Esophagus squamous epithelium (tissue), 5 donors: ENCODE measurements around the gene POLR2C. TPM values are rescaled to one million over a fixed set of nuclear protein-coding genes. Genes with fewer than 3 reads are reported as not detected.
A peak's percentile ranks its signal among the peaks of the same experiment; 100 is the strongest.

Experiments
- DNase-seq: peaks from one replicate; lab custom pipeline; 2025; lab: John Stamatoyannopoulos, UW
- H3K27ac ChIP-seq, 4 donors: fragments of 200-600 bp; sonication (generic); one replicate each; pipeline ENCODE4 v1.5.1; 2016 to 2019; ENCODE audit warnings: mild to moderate bottlenecking in 1 of 4
- H3K27me3 ChIP-seq, 4 donors: fragments of 200-600 bp; sonication (generic); 1 replicate in 3 of 4; 2 replicates in 1 of 4; pipeline versions ENCODE4 v1.5.1 to v1.6.0; 2017 to 2021; ENCODE audit warnings: antibody characterized with exemption in 1 of 4
- H3K36me3 ChIP-seq, 3 donors: fragments of 200-600 bp; sonication (generic); one replicate each; pipeline ENCODE4 v1.5.1; 2016 to 2019
- H3K4me1 ChIP-seq, 3 donors: fragments of 200-600 bp; sonication (generic); one replicate each; pipeline ENCODE4 v1.5.1; 2017 to 2019
- H3K4me3 ChIP-seq, 4 donors: fragments of 200-600 bp; sonication (generic); 1 replicate in 3 of 4; 2 replicates in 1 of 4; pipeline ENCODE4 v1.5.1; 2016 to 2019; ENCODE audit warnings: mild to moderate bottlenecking in 2 of 4, moderate library complexity in 1 of 4
- H3K9me3 ChIP-seq, 3 donors: fragments of 200-600 bp; sonication (generic); one replicate each; pipeline ENCODE4 v1.5.1; 2016 to 2019
- CTCF ChIP-seq, 6 experiments: fragments of 450-650 bp in 4 of 6; fragments of 200-600 bp in 2 of 6; sonication (generic) in 2 of 6; IDR thresholded peaks; one replicate each; pipeline ENCODE4 v1.5.1; 2016 to 2019; ENCODE audit warnings: antibody characterized with exemption in 6 of 6, mild to moderate bottlenecking in 4 of 6, moderate library complexity in 4 of 6
- POLR2A ChIP-seq, 4 donors: fragments of 450-650 bp; IDR thresholded peaks; one replicate each; pipeline ENCODE4 v1.6.1; 2017; ENCODE audit warnings: antibody characterized with exemption in 4 of 4, mild to moderate bottlenecking in 4 of 4, moderate library complexity in 3 of 4
- WGBS, 2 donors: methylation state at CpG; one replicate each; pipeline ENCODE4 v1.1.5; 2018; 5-methylcytosine and 5-hydroxymethylcytosine counted together
- intact Hi-C: fragments of 100-400 bp; cut with DNase I; formaldehyde crosslinking; loops from one replicate; pipeline ENCODE4 v1.15.0; 2022
- total RNA-seq, 4 donors: library from RNA; depleted of rRNA; stranded (reverse); fragments of >200 nt; gene quantifications; one replicate each; pipeline ENCODE4 v1.1.0, GENCODE V29; 2016
- donor health status: DM: yes; HTN: yes; CAD: no.

Gene POLR2C
- total RNA-seq, 4 donors from 2014 or later = 58.8 to 86.8 (median 71.1) TPM

DNA sequence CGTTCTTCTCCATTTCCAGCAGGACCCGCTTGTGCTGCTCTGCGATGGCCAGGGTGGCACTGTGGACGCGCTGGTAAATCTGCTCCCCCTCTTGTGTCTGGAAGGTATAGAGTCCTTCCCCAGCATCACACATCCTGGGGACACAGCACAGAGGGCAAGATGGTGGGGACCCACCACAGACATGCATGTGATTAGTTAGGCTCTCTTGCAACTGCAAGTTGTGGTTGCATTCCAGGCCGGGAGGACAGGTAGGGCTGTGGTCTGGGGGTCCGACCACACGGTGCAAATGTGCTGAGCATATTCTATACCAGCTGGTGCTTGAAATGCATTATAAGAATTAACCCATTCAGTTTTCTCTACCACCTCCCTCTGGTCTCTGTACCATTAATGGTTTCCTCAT is 11.4 kb downstream of the POLR2C start:
- H3K9me3 ChIP-seq = no peaks in the 10 kb centered on the region
- TF ChIP-seq POLR2A (IDR thresholded peaks at IDR 0.05) (no peak), CTCF (IDR thresholded peaks at IDR 0.05) (no peak)
- DNase-seq = no peak
- intact Hi-C loops = loop anchor here (10.0 kb wide), 1 partner anchor 51 kb away; no protein-coding TSS in a partner anchor
- no peak overlapping the region for H3K4me3 ChIP-seq
- H3K4me1 ChIP-seq = peaks cover 9 to 54% (median 17%) of the 10 kb centered on the region in 3 donors
- WGBS, 2 donors = 67 to 85% methylated on average over 3 of the region's 8 CpGs
- H3K27ac ChIP-seq = no peak overlapping the region
- peaks cover 13 to 94% (median 35%) of the 10 kb centered on the region in 3 donors for H3K36me3 ChIP-seq
- no peaks in the 10 kb centered on the region for H3K27me3 ChIP-seq

- intact Hi-C loops = loop anchor here (10.0 kb wide), 1 partner anchor 50 kb away; no protein-coding TSS in a partner anchor
- DNase-seq = no peak
- 75% methylated on average over 27 of the region's 30 CpGs for WGBS, 2 donors
- Histone ChIP-seq H3K9me3 (no peaks in the 10 kb centered on the region), H3K4me1 (peaks cover 18 to 57% (median 27%) of the 10 kb centered on the region in 3 donors), H3K27me3 (no peaks in the 10 kb centered on the region), H3K4me3 (no peak overlapping the region), H3K27ac (no peak overlapping the region), H3K36me3 (peaks cover 6 to 88% (median 27%) of the 10 kb centered on the region in 3 donors)
- TF ChIP-seq POLR2A (IDR thresholded peaks at IDR 0.05) (no peak), CTCF (IDR thresholded peaks at IDR 0.05) (no peak)
Measured at GRCh38 chr16:57474671-57475661, 12.5 kb downstream of the POLR2C start.

DNA sequence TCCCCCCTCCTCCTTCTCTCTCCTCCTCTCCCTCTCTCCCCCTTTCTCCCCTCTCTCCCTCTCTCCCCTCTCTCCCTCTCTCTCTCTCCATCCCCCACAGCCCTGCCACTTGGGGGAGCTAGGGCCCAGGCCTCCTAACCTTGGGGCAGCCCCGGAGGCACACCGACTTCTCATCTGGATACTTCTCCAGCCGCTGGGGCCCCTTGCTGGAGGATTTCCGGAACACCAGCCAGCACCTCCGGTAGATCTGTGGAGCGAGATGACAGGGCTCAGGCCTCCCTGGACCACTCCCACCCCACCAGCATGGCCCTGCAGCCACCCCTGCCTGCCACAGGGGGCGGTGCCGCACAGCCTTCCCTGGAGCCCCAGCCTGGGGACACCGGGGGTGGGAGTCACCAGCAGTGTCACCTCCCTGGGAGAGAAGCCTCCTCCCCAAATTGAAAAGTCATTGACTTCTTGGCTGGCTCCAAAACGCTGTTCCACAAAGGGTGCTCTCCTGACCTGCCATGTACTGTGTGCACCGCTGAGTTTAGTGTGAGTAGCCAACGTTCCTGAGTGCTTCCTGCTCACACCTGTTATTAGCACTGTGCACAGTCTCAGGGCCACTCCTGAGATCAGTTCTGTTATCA is 13.3 kb downstream of the POLR2C start:
- Histone ChIP-seq H3K9me3 (no peaks in the 10 kb centered on the region), H3K4me3 (no peak overlapping the region), H3K27ac (peak overlapping the region in 1 of 4 donors; percentile 34), H3K36me3 (peaks cover 0 to 80% (median 19%) of the 10 kb centered on the region in 3 donors), H3K27me3 (no peaks in the 10 kb centered on the region), H3K4me1 (peaks cover 23 to 57% (median 27%) of the 10 kb centered on the region in 3 donors)
- intact Hi-C loops = loop anchor here (10.0 kb wide), 1 partner anchor 49 kb away; no protein-coding TSS in a partner anchor
- TF ChIP-seq POLR2A (IDR thresholded peaks at IDR 0.05) = no peak
- peak in 4 of 6 experiments; percentile 20 to 36 (median 30) for TF ChIP-seq CTCF (IDR thresholded peaks at IDR 0.05)
- WGBS, 2 donors = 20 to 28% methylated on average over 2 to 3 of the region's 12 CpGs
- no peak for DNase-seq

DNA sequence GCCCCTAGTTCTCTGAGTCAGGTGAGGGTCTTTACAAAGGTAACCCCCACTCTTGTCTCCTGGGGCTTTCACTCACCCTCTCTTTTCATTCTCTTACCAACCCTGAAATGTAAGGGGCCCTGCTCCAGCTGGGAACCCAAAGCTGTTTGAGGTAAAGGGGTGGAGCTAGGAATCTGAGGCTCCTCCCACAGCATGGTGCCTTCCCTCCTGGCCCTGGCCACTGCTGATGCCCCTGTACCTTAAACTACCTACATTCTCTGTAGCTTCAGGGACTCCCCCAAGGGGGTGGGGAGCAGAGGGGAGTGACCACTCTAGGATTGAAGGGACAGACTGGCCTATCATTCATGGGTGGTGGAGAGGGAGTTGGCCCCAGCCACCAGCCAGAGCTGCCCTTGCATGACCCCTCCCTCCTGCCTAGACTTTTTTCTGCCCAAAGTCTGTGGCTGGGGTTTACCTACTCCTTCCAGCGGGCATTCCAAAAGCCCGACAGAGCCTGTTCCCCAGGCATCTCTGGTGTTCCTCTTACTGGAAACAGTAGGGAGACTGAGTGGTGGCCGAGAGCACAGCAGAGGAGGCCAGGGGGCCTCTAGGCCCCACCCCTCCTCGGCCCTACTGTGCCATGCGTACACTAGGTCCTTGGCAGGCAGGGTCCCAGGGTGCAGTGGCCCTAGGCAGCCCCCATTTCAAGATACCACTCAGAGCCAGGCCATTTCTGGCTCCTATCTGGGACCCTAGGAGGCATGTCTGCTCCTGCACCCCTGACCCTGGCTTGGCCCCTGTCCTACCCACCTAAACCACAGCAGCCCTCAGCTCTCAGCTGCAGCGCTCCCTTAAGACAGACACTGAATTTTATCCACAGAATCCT is 14.3 kb downstream of the POLR2C start:
- DNase-seq = no peak
- 88% methylated on average over 2 of the region's 6 CpGs; no CpG with 5 or more reads in 1 of the 2 donors for WGBS, 2 donors
- H3K36me3 ChIP-seq = peaks cover 0 to 70% (median 13%) of the 10 kb centered on the region in 3 donors
- H3K27me3 ChIP-seq = no peaks in the 10 kb centered on the region
- intact Hi-C loops = loop anchor here (10.0 kb wide), 1 partner anchor 48 kb away; no protein-coding TSS in a partner anchor
- H3K4me3 ChIP-seq = no peak overlapping the region
- no peaks in the 10 kb centered on the region for H3K9me3 ChIP-seq
- TF ChIP-seq CTCF (IDR thresholded peaks at IDR 0.05) (no peak), POLR2A (IDR thresholded peaks at IDR 0.05) (no peak)
- peaks cover 23 to 52% (median 27%) of the 10 kb centered on the region in 3 donors for H3K4me1 ChIP-seq
- no peak overlapping the region for H3K27ac ChIP-seq
